ENCODE results near the gene TRPV4.

Gene TRPV4

DNA sequence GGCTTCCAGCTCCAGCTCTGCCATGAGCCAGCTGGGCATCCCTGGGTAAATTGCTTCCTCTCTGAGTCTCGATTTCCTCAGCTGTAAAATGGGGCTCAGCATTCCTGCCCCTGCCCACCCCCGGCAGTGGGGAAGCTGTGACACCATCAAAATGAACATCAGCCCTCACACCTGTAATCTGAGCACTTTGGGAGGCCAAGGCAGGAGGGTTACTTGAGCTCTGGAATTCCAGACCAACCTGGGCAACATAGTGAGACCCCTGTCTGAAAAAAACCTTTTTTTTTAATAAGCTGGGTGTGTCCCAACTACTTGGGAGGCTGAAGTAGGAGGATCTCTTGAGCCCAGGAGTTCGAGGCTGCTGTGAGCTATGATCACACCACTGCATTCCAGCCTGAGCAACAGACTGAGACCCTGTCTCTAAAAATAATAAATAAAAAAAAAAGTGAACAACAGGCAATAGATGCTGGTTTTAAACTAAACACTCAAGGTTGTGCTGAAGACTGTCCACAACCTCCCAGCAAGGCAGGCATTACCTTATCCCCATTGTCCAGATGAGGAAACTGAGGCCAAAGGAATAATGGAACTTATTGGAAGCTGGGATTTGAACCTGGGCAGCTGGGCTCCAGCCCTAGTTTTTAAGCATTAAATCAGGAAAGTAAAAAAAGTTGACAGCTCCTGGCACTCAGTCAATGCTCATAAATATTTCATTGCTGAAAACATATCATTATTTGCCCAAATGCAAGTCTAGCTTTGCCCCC lies 4.3 kb downstream of the TRPV4 start:
- DNase-seq (ENCODE audit: low read depth in 2 of 2), result no peak

- DNase-seq (ENCODE audit: low read depth in 2 of 2), result no peak
Measured at GRCh38 chr12:109827566-109828550, 5.3 kb downstream of the TRPV4 start.

DNA sequence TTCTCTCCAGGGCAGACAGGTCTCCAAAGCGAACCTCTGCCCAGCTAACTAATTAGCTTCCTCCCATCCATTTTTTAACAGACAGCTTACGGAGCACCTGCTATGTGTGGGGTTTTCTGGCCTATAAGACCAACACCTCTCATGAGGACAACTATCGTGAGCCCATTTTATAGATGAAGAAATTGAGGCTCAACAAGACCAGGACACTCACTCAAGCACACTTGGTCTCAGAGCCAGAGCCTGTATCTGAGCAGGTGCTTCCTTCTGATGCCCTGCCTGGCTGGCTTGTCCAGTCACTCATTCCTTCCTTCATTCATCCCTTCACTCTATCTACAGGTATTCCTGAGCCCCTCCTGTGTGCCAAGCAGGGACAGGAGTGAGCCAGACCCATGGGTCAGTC lies 6.1 kb downstream of the TRPV4 start:
- DNase-seq (ENCODE audit: low read depth in 2 of 2), result no peak

DNA sequence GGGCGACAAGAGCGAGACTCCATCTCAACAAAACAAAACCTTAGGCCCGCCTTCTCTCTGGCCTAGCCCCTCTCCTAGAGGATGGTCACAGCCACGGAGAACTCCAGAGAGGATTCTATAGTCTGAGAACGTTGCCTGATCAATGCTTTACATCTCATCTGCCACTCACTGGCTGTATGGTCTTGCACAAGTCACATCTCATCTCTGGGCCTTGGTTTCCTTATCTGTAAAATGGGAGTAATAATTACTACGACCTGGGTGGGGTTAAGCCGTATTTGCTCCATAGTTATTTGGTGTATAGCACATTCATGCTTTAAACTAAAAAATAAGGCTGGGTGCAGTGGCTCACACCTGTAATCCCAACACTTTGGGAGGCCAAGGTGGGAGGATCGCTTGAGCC lies 8.5 kb downstream of the TRPV4 start:
- no peak for DNase-seq (ENCODE audit: low read depth in 2 of 2)

GRCh38 chr12:109822951-109823411 lies 10.2 kb downstream of the TRPV4 start:
- DNase-seq (ENCODE audit: low read depth in 2 of 2), result no peak

GRCh38 chr12:109822416-109822815 lies 10.8 kb downstream of the TRPV4 start:
- DNase-seq (ENCODE audit: low read depth in 2 of 2), result no peak

- no peak for DNase-seq (ENCODE audit: low read depth in 2 of 2)
Measured at GRCh38 chr12:109821968-109822367, 11.2 kb downstream of the TRPV4 start.

GRCh38 chr12:109820816-109821381 lies 12.3 kb downstream of the TRPV4 start:
- DNase-seq (ENCODE audit: low read depth in 2 of 2), result no peak

- DNase-seq (ENCODE audit: low read depth in 2 of 2), result no peak
Measured at GRCh38 chr12:109818905-109819500, 14.2 kb downstream of the TRPV4 start.

GRCh38 chr12:109818253-109818652 lies 14.9 kb downstream of the TRPV4 start:
- DNase-seq (ENCODE audit: low read depth in 2 of 2), result no peak

GRCh38 chr12:109817627-109818231 lies 15.5 kb downstream of the TRPV4 start:
- no peak for DNase-seq (ENCODE audit: low read depth in 2 of 2)

GRCh38 chr12:109816870-109817269 lies 16.3 kb downstream of the TRPV4 start:
- DNase-seq (ENCODE audit: low read depth in 2 of 2), result no peak

GRCh38 chr12:109815757-109816617 lies 17.2 kb downstream of the TRPV4 start:
- DNase-seq (ENCODE audit: low read depth in 2 of 2), result no peak

- DNase-seq (ENCODE audit: low read depth in 2 of 2), result no peak
Measured at GRCh38 chr12:109815225-109815624, 18.0 kb downstream of the TRPV4 start.

DNA sequence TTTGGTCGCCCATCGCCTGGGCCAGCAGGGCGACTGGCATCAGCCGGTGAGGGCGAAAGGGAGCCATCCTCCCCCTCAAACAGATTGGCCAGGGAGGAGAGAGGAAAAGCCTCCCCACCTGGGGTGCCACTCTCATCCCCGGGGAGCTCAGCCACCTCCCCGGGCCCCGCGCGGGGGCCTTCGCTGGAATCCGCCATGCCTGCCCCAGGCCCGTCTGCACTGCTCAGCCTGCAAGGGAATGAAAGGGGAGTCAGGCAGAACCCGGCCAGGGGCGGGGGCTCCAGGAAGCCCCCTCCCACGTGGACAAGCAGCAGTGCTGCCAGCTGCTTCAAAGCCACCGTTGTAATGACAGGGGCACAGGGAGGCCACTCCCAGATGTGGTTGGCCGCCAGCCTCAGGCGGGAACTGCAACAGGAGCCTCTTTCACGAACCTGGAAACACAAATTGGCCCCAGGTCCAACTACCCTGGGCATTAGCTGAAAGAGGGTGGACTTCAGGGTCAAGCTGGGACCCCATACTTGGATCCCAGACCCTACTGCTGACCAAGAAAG lies 18.5 kb downstream of the TRPV4 start:
- DNase-seq (ENCODE audit: low read depth in 2 of 2), result no peak

DNA sequence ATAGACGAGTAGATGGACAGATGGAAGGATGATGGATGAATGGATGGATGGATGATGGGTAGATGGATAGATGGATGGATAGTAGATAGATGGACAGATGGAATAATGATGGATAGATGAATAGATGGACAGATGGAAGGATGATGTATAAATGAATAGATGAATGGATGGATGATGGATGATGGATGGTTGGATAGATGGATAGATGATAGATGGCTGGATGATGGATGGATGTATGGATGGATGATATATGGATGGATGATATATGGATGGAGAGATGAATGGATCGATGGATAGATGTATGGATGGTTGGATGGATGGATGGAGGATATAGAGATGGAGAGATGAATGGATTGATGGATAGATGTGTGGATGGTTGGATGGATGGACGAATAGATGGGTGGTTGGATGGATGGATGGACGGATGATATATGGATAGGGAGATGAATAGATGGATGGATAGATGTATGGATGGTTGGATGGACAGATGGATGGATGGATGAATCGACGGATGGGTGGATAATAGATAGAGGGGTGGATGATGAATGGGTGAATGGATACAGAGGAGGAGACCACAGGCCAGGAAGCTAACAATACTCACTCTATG lies 19.3 kb downstream of the TRPV4 start:
- no peak for DNase-seq (ENCODE audit: low read depth in 2 of 2)

DNA sequence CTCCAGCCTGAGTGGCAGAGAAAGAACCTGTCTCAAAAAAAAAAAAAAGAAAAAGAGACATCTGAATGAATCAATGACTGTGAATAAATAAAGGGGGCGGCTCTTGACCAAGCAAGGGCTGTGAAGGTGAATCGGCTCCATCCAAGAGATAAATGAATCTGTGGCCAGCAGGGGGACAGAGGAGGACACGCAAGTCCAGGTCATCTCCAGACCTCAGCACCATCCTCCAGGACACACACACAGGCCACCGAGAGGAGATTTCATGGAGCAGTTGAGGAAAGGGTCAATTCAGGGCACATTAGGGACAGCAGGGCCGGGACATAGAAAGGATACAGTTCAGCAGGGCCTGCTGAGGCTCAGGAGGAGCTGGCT lies 21.6 kb downstream of the TRPV4 start:
- DNase-seq (ENCODE audit: low read depth in 2 of 2), result no peak

DNA sequence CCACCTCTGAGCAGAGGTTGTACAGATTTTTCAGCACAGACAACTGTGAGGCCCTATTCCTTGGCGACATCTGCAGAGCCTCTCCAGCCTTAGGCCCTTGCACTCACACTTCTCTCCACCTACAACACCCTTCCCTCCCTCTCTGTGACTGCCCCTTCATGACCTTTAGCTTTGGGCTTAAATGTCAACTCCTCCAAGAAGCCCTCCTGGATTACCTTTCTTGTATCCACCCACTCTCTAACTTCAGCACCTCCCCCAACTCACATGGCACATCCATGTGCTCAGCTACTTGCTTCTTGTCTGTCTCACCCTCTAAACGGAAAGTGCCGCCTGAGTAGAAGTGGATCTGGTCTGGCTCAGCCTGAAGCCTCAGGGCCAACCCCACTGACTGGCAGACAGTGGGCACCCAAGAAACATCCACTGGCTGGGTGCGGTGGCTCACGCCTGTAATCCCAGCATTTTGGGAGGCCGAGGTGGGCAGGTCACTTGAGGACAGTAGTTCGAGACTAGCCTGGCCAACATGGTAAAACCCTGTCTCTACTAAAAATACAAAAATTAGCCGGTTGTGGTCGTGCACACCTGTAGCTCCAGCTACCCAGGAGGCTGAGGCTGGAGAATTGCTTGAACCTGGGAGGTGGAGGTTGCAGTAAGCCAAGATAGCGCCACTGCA lies 22.1 kb downstream of the TRPV4 start:
- no peak for DNase-seq (ENCODE audit: low read depth in 2 of 2)

- no peak for DNase-seq (ENCODE audit: low read depth in 2 of 2)
Measured at GRCh38 chr12:109808876-109809646, 24.1 kb downstream of the TRPV4 start.
